HG03558 (cell line): ENCODE results near the gene WLS.
"Not testable (repeated sequence)": the region's sequence is repeated elsewhere in the genome, so short reads cannot be mapped to it uniquely, and the experiment has no call there.

Experiments
- ATAC-seq: cut with Tn5 transposase; IDR thresholded peaks from one replicate; pipeline ENCODE4 v1.9.1; 2021; ENCODE audit warnings: moderate number of reproducible peaks; ENCODE audit not compliant: unreplicated experiment; ENCODE audit errors: extremely low read depth

Gene WLS

DNA sequence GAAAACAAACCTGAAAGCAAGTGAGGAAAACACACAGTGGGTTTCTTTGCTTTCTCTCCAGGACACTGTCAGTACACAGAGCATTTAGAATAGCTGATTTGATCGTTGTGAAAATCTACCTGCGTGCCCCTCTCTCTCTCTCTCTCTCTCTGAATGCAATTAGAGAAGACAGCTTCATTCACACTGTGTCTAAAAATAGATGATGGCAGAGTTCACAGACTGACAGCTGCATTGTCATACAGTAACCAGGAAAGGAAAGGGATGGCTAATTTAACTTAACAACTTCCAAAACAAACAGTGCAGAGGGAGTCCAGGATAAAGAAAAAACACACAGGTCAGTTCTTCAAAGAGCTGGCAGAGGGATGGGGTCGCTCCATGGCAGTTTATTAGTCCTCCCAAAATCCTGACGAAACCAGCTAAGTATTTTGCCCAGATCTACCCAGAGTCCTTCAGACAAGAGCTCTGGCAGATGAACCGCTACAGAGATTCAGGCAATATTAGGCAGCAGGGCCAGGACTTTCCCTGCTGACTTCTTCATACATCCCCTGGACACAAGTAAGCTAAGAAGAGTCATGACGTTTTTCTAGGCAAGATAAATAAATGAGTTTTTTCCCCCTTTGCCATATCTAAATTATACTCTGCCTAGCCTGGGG is 58.9 kb downstream of the WLS start:
- no peak for ATAC-seq

- not testable (repeated sequence) for ATAC-seq
These were observed 60.5 kb downstream of the WLS start for GRCh38 chr1:68171795-68172194.

GRCh38 chr1:68168545-68169171 is 63.7 kb downstream of the WLS start:
- ATAC-seq: no peak

- no peak for ATAC-seq
These were observed 65.1 kb downstream of the WLS start for GRCh38 chr1:68167211-68167610.

DNA sequence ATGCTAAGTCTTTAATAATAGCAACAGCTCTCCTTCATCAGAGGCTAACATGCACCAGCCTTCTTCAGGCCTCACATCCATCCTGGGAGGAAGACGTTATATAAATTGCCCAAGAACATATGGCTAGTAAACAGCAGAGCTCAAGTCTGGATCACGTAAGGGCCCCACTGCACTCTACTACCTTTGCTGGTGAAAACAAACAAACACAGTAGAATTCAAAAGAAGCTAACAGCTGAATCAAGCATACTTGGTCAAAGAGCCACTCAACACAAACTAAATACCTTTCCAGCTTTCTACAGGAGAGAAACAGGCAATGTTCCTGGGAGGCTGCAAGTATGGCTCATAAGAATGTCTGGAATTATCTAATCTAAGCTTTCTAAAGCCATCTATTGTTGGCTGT is 66.0 kb downstream of the WLS start:
- no peak for ATAC-seq

- ATAC-seq: no peak
These were observed 66.7 kb downstream of the WLS start for GRCh38 chr1:68165665-68166064.

GRCh38 chr1:68164918-68165317 is 67.4 kb downstream of the WLS start:
- no peak for ATAC-seq

- ATAC-seq: no peak
These were observed 69.1 kb downstream of the WLS start for GRCh38 chr1:68163220-68163619.

DNA sequence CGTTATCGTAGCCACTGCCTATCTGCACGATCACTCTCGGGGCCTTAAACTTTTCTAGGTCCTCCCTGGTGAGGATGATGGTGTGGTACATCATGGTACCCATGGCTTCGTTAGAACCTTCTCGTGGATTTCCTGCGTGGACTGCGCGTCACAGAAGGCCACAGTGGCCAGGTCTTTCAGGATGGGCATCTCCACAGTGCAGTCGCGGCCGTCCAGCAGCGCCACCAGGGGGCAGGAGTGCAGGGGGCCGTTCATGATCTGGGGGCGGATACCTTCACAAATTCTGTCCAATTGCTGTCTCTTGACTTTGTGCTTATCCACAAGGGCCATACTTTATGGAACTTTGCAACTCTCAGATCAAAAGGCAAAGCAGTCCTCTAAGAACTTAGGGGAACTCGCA is 69.6 kb downstream of the WLS start:
- ATAC-seq: no peak

DNA sequence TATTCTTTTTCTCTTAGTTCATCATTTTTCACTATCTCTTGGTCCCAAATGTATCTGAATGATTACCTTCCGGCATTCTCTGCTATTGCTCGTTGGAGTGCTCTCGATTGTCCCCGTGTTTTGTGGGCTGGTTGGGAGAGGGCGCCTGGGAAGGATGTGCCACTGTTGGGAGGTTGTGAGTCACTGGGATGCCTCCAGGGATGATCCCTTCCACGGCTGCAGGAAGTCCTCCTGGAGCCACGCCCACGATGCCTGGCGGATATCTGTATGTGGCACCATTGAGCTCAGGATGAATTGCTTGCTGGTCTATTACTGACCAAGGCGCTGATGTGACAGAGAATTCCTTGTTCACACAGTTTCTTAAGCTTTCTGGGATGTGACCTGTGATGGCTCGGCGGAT is 70.7 kb downstream of the WLS start:
- ATAC-seq: not testable (repeated sequence)

DNA sequence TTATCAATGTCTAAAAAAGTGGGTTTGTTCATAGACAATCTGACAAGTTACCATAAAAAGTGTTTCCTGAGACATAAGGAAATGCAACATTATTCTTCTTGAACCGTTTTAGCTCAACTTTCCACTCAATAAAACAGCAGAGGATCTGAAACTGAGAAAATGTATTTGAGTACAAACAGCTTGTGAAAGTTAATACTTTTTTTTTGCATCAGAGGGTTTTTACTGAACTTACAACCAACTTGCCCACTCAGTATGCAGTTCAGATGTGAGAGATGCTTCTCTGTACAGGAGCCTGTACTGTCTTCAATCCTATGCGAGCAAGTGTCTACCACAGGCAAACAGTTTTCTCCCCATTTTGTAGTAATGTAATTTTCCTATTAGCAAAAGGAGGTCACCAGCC is 71.4 kb downstream of the WLS start:
- peak; percentile 90 for ATAC-seq

- ATAC-seq: no peak
These were observed 72.3 kb downstream of the WLS start for GRCh38 chr1:68160021-68160420.

DNA sequence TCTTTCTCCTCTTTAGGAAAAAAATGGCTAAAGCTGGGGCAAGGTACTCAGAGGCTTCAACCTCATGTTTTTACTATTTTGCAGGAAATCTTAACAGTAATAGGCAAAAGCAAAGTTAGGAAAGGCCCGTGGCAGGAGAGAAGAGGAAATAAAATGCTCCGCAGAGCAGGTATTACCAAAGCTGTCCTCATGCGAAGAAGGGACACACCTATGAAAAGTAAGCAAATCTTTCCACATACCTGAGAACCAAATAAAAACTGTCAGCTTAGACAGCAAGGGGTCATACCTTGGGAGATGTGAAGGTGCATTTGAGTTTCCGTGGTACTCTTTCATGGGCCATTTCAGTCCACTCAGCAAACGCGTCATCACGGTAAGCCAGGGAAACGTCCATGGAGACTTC is 73.5 kb downstream of the WLS start:
- ATAC-seq: no peak

DNA sequence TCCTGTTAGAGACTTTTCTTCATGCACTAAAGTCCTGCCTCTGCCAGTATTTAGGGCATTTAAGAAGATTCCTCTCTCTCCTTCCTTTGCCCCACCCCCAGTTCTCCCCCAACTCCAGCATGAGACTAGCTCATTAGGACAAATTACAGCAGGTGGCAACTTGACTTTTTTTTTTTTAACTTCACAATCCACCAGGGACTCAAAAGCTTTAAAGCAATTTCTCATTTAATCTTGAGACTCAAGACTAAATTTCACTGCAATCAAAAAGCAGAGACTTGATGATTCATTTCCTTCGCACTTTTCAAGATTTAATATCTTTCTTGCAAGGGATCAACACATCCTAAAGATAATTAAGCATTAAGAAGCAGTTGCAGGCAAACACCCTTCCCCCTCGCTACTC is 74.9 kb downstream of the WLS start:
- no peak for ATAC-seq

DNA sequence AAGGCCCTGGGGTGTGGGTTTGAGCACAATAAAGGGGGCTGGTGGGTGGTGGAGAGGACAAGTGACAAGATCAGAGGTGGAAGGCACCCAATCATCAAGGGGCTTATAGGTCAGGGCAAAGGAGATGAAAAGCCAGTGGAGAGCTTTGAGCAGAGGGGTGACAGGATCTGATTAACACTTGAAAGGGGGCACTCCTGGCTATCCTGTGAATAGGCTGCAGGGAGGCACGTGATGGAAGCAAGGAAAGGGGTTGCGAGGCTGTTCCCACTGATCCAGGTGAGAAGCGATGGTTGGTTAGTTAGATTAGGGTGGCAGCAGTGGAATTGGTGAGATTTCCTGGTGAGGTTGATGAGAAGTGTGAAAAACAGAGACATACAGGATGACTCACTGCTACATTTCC is 80.6 kb downstream of the WLS start:
- ATAC-seq: no peak

DNA sequence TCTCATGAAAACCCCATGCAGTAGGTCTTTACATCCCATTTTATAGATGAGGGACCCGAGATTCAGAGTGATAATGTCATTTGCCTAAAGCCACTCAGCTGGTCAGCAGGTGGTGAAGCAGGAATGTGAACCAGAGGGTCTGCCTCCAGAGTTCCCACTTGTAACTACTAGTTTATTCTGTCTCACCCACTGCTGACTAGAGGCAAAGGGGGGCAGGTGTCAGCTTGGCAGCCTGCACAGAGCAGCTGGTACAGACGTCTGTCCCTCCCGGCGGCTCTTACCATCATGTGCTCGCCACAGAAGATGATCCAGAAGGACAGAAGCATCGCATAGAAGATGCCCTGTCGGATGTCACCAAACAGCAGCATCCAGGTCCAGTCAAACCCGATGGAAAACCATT is 82.4 kb downstream of the WLS start:
- ATAC-seq: no peak

- no peak for ATAC-seq
These were observed 83.1 kb downstream of the WLS start for GRCh38 chr1:68149110-68149798.

DNA sequence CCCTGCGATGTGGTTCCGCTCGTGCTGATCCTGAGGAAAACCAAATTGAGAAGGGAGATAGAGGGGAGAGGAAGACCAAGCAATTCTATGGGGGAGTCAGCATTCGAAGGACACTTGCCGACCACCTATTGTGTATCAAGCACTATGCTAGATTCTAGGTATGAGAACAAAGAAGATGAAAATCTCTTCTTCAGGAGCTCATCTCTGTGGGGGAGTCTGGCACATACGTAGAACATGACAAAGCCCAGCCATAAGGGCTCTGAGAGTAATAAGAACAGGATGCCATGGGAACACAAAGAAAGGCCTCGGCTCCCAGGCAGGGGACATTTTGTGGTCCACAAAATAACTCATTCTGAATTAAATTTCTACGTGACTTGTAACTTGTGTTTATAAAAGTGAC is 83.7 kb downstream of the WLS start:
- ATAC-seq: no peak

GRCh38 chr1:68147534-68148171 is 84.7 kb downstream of the WLS start:
- no peak for ATAC-seq

DNA sequence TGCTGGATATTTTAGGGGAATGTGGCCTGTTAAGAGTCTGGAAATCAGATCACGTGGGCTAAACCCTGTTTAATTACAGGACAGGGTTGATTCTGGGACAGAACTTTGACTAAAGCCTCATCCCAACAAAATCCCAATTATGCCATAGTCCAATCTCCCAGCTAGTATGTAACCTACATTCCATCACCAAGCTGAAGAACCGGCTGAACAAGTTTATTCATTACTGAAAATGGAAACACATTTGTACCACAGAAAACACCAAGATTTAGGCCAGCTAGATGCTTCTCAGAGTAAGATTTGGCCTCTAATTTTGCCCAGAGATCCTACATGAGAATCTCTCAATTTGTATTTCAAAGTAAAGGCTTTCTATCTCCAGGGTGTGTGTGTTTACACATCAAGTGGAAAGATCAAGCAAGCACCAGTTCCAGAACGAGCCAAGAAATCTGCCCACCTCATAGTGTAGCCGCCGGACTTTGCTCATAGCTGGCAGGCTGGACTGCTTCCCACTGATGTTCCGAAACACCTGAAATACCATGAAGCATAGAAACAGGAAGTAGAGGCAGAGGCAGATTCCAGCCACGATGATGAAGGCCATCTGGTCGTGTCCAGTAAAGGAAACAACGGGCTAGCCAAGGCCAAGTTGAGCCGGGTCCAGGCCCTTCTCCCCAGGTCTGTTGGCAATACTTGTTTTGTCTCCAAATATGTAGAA is 86.8 kb downstream of the WLS start:
- ATAC-seq: no peak

DNA sequence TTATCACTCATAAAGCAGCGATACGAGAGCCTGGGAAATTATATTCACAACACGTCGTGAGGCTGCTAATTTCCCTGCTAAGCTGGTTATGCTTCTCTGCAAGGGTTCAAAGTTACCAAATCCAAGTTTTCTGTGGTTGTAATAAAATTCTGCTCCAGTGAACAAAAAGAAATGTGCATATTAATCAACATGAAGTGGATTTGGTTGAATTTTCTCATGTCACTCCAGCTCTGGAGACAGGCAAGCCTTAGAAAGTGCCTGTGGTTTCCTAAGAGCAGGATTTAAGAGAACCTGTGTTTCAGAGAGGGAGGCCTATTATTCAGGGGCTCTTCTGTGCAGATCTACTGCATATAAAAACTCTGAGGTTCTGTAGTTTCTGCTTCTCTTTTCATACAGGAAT is 87.5 kb downstream of the WLS start:
- ATAC-seq: no peak
